IMR-90 (cell line): ENCODE measurements around the gene PTPMT1. TPM values are rescaled to one million over a fixed set of nuclear protein-coding genes. Genes with fewer than 3 reads are reported as not detected.

ENCODE experiments used
- ATAC-seq: fragments of 200-7000 bp; cut with Tn5 transposase; 2 replicates; pipeline ENCODE4 v1.9.1; 2020; ENCODE audit warnings: low read depth, mild to moderate bottlenecking, moderate library complexity
- BruUV-seq: library from RNA; stranded (reverse); fragments of 400-500 nt; replicated peaks from 2 replicates; lab custom pipeline; 2021; lab: Mats Ljungman, UMichigan
- CTCF ChIA-PET: fragments of 300-600 bp; formaldehyde crosslinking; extraction: SDS; loops from one replicate; lab custom pipeline; 2021; ENCODE audit warnings: antibody characterized with exemption; lab: Yijun Ruan, JAX
- POLR2A ChIA-PET: fragments of 300-600 bp; sonication (Branson Sonifier 250); formaldehyde crosslinking; loops from one replicate; lab custom pipeline; 2022; ENCODE audit warnings: antibody characterized with exemption; ENCODE audit not compliant: unreplicated experiment; lab: Charles Lee
- DNase-seq: peaks from one replicate; pipeline ENCODE4 v3.0.0; 2013
- H2AFZ ChIP-seq: replicated peaks from 2 replicates; pipeline ENCODE3; 2013; ENCODE audit warnings: low read length, mild to moderate bottlenecking; ENCODE audit not compliant: poor library complexity
- H2AK5ac ChIP-seq: 2 replicates; pipeline ENCODE4 v1.6.1; 2013; ENCODE audit warnings: low read depth, low read length, inconsistent platforms
- H2AK9ac ChIP-seq: replicated peaks from 2 replicates; pipeline ENCODE3; 2013; ENCODE audit warnings: mild to moderate bottlenecking, low read depth, low read length, moderate library complexity; ENCODE audit not compliant: poor library complexity
- H2BK120ac ChIP-seq: 2 replicates; pipeline ENCODE4 v1.6.1; 2013; ENCODE audit warnings: low read depth, low read length, inconsistent platforms
- H2BK15ac ChIP-seq: 3 replicates; pipeline ENCODE4 v1.6.1; 2013; ENCODE audit warnings: low read depth, low read length, inconsistent platforms
- H2BK20ac ChIP-seq: 2 replicates; pipeline ENCODE4 v1.6.1; 2013; ENCODE audit warnings: low read depth, mild to moderate bottlenecking, inconsistent platforms, low read length, moderate library complexity
- H2BK5ac ChIP-seq: 2 replicates; pipeline ENCODE4 v1.6.1; 2013; ENCODE audit warnings: mild to moderate bottlenecking, low read depth, low read length, inconsistent platforms; ENCODE audit not compliant: poor library complexity, severe bottlenecking
- H3K14ac ChIP-seq: replicated peaks from 2 replicates; pipeline ENCODE4 v1.6.1; 2013; ENCODE audit warnings: low read depth, low read length, inconsistent platforms
- H3K18ac ChIP-seq: 2 replicates; pipeline ENCODE4 v1.6.1; 2013; ENCODE audit warnings: low read depth, low read length, control low read depth
- H3K23ac ChIP-seq: 2 replicates; pipeline ENCODE4 v1.6.1; 2013; ENCODE audit warnings: low read depth, low read length, inconsistent platforms
- H3K27ac ChIP-seq: 2 replicates; pipeline ENCODE4 v1.5.1; 2013; ENCODE audit warnings: mild to moderate bottlenecking, control low read depth, low read length; ENCODE audit not compliant: insufficient read depth
- H3K27me3 ChIP-seq: 2 replicates; pipeline ENCODE4 v1.6.1; 2013; ENCODE audit warnings: low read length; ENCODE audit not compliant: control insufficient read depth, insufficient read depth
- H3K36me3 ChIP-seq: 2 replicates; pipeline ENCODE4 v1.6.1; 2013; ENCODE audit warnings: low read length, mixed read lengths; ENCODE audit not compliant: control insufficient read depth, insufficient read depth
- H3K4ac ChIP-seq: 2 replicates; pipeline ENCODE4 v1.6.1; 2013; ENCODE audit warnings: low read depth, low read length, inconsistent platforms
- H3K4me1 ChIP-seq: 2 replicates; pipeline ENCODE4 v1.6.1; 2013; ENCODE audit warnings: low read length, mixed read lengths; ENCODE audit not compliant: control insufficient read depth, insufficient read depth
- H3K4me2 ChIP-seq: 2 replicates; pipeline ENCODE4 v1.6.1; 2013; ENCODE audit warnings: low read depth, mild to moderate bottlenecking, control low read depth, low read length, moderate library complexity
- H3K4me3 ChIP-seq: 2 replicates; pipeline ENCODE4 v1.5.1; 2013; ENCODE audit warnings: low read depth, mild to moderate bottlenecking, control low read depth, low read length, moderate library complexity; ENCODE audit not compliant: insufficient read depth
- H3K56ac ChIP-seq: 2 replicates; pipeline ENCODE4 v1.6.1; 2013; ENCODE audit warnings: low read length, inconsistent platforms; ENCODE audit not compliant: insufficient read depth; ENCODE audit errors: extremely low read depth
- H3K79me1 ChIP-seq, 2 experiments: 2 replicates each; pipeline ENCODE4 v1.6.1; 2013; ENCODE audit warnings: low read length in 2 of 2, inconsistent platforms in 1 of 2, low read depth in 1 of 2
- H3K9ac ChIP-seq: 2 replicates; pipeline ENCODE4 v1.6.1; 2013; ENCODE audit warnings: low read depth, low read length, control low read depth
- H3K9me1 ChIP-seq: 2 replicates; pipeline ENCODE4 v1.6.1; 2013; ENCODE audit warnings: low read length, inconsistent platforms; ENCODE audit not compliant: insufficient read depth
- H3K9me3 ChIP-seq: 2 replicates; pipeline ENCODE4 v1.6.1; 2013; ENCODE audit warnings: low read length; ENCODE audit not compliant: control insufficient read depth, insufficient read depth
- H4K20me1 ChIP-seq: 2 replicates; pipeline ENCODE4 v1.6.1; 2013; ENCODE audit warnings: low read length, inconsistent platforms; ENCODE audit not compliant: insufficient read depth
- H4K5ac ChIP-seq: 2 replicates; pipeline ENCODE4 v1.6.1; 2013; ENCODE audit warnings: mild to moderate bottlenecking, low read depth, low read length, control low read depth
- H4K8ac ChIP-seq, 2 experiments: 2 replicates each; pipeline ENCODE4 v1.6.1; 2013; ENCODE audit warnings: low read depth in 2 of 2, low read length in 2 of 2, control low read depth in 1 of 2, inconsistent platforms in 1 of 2
- H4K91ac ChIP-seq: 2 replicates; pipeline ENCODE4 v1.6.1; 2013; ENCODE audit warnings: low read depth, low read length, inconsistent platforms; ENCODE audit not compliant: insufficient read depth
- CEBPB ChIP-seq: IDR thresholded peaks from 2 replicates; pipeline ENCODE4 v1.6.1; 2012; ENCODE audit warnings: low read depth, low read length, improper control_type of control experiment
- CTCF ChIP-seq: conservative IDR thresholded peaks from 2 replicates; pipeline ENCODE4 v1.5.1; 2012; ENCODE audit warnings: mild to moderate bottlenecking, low read depth, low read length, improper control_type of control experiment
- FOS ChIP-seq: fragments of 150-350 bp; IDR thresholded peaks from 2 replicates; pipeline ENCODE4 v1.6.1; 2016; ENCODE audit warnings: low read depth, low read length
- MXI1 ChIP-seq: IDR thresholded peaks from 2 replicates; pipeline ENCODE4 v1.6.1; 2012; ENCODE audit warnings: low read depth, mild to moderate bottlenecking, low read length, moderate library complexity, borderline replicate concordance
- RAD21 ChIP-seq: IDR thresholded peaks from 2 replicates; pipeline ENCODE4 v1.6.1; 2012; ENCODE audit warnings: low read length, improper control_type of control experiment
- SMC3 ChIP-seq: fragments of 150-350 bp; IDR thresholded peaks from 2 replicates; pipeline ENCODE4 v1.6.1; 2016; ENCODE audit warnings: low read depth, mild to moderate bottlenecking, antibody characterized with exemption, low read length, moderate library complexity
- dilution Hi-C: fragments of 300-500 bp; cut with HindIII; formaldehyde crosslinking; loops from one replicate; pipeline ENCODE4 v1.14.3; 2018; ENCODE audit warnings: low sequenced_read_pairs; ENCODE audit not compliant: unreplicated experiment
- in situ Hi-C: fragments of 300-500 bp; cut with MboI; formaldehyde crosslinking; loops from 3 replicates; pipeline ENCODE4 v1.14.3; 2019; ENCODE audit warnings: low sequenced_read_pairs, inconsistent platforms, mixed read lengths
- intact Hi-C: fragments of 100-400 bp; cut with micrococcal nuclease; formaldehyde crosslinking; loops from 2 replicates; pipeline ENCODE4 v1.10.0; 2022
- polyA plus RNA-seq, 3 experiments: library from polyadenylated mRNA; depleted of rRNA; stranded (reverse); fragments of >200 nt; gene quantifications; 2 replicates each; pipeline ENCODE4 v1.2.3, GENCODE V29; 2012; ENCODE audit warnings: low replicate concordance in 1 of 3
- total RNA-seq: library from RNA; depleted of rRNA; stranded (reverse); fragments of >200 nt; gene quantifications from 2 replicates; pipeline ENCODE4 v1.2.3, GENCODE V29; 2012

Gene PTPMT1
- total and polyA plus RNA-seq, 2 of the 4 experiments (the other 2 are of a cell fraction) = 51.6 to 55.0 TPM

GRCh38 chr11:47551086-47551485 lies 14.3 kb upstream of the PTPMT1 start:
- ChIA-PET POLR2A (no interaction called here), CTCF (interaction anchor here (0.6 to 1.9 kb wide), 3 partner anchors 21 to 68 kb away, joined by 3 to 7 read pairs (median 4); no protein-coding TSS in a partner anchor)
- H2AFZ ChIP-seq = no peak overlapping the region
- intact Hi-C loops = no loop called here
- no peak overlapping the region for H3K18ac ChIP-seq
- in situ Hi-C loops = no loop called here
- H3K9me3 ChIP-seq = no peaks in the 10 kb centered on the region
- H3K9me1 ChIP-seq = peaks cover 6% of the 10 kb centered on the region
- H3K14ac ChIP-seq = no peak overlapping the region
- H4K91ac ChIP-seq = no peak overlapping the region
- H4K20me1 ChIP-seq = peaks cover 63% of the 10 kb centered on the region
- no peak overlapping the region for H2BK120ac ChIP-seq
- no peak overlapping the region for H3K56ac ChIP-seq
- H3K4me2 ChIP-seq = peak overlapping the region; percentile 100
- peaks cover 3% of the 10 kb centered on the region for H3K4me1 ChIP-seq
- H3K4me3 ChIP-seq = no peak overlapping the region
- no peak for ATAC-seq
- H3K27me3 ChIP-seq = no peaks in the 10 kb centered on the region
- peak; percentile 48 for DNase-seq
- no peak overlapping the region for H3K27ac ChIP-seq
- no peak overlapping the region for H2BK20ac ChIP-seq
- no peaks in the 10 kb centered on the region for H3K36me3 ChIP-seq
- H4K5ac ChIP-seq = no peak overlapping the region
- no peak overlapping the region for H4K8ac ChIP-seq
- TSS peak; percentile 25 for BruUV-seq
- no peak overlapping the region for H3K9ac ChIP-seq
- no peak overlapping the region for H2BK15ac ChIP-seq
- H3K79me1 ChIP-seq = peaks cover 0 to 48% of the 10 kb centered on the region in 2 experiments; a peak in 2 of 4 replicates
- H3K4ac ChIP-seq = no peak overlapping the region
- H3K23ac ChIP-seq = no peak overlapping the region
- no peak for TF ChIP-seq FOS
- TF ChIP-seq MXI1 = no peak
- TF ChIP-seq RAD21 = peak; percentile 43
- TF ChIP-seq CTCF = peak; percentile 32; the same call in 1 of the 2 replicates
- no peak for TF ChIP-seq CEBPB
- TF ChIP-seq SMC3 = peak; percentile 17; the same call in 1 of the 2 replicates
- H2AK5ac ChIP-seq = no peak overlapping the region
- H2BK5ac ChIP-seq = no peak overlapping the region
- dilution Hi-C loops = no loop called here
- H2AK9ac ChIP-seq = no peak overlapping the region
